ENCODE results near the gene SERPINF2. TPM values are rescaled to one million over a fixed set of nuclear protein-coding genes. Genes with fewer than 3 reads are reported as not detected.

The SERPINF2 gene
- polyA plus RNA-seq, 1 of the 3 experiments (the other 2 are of a cell fraction), result 0.26 TPM

DNA sequence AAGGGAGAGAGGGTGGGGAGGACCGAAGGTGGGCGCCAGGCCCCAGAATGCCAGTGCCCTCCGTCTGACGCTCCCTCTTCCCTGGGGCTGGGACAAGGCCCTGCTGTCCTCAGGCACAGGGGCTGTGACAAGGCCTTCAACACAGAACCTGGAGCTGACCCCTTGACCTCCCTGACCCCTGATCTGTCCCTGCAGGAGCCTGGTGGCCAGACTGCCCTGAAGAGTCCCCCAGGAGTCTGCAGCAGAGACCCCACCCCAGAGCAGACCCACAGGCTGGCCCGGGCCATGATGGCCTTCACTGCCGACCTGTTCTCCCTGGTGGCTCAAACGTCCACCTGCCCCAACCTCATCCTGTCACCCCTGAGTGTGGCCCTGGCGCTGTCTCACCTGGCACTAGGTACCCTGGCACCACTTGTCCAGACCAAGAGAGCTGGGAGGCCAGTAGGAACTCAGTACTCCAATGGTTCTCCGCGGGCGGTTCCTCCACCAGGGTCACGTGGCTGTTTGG is 2.9 kb downstream of the SERPINF2 start (continued):
- TF ChIP-seq RFX5 (IDR thresholded peaks at IDR 0.05; ENCODE audit: low read length) (no peak), TCF12 (IDR thresholded peaks at IDR 0.05) (no peak)

- no peak overlapping the region for H3K4me3 ChIP-seq (ENCODE audit: low read depth in 2 of 2, low read length in 1 of 2)
- H3F3A ChIP-seq (replicated peaks; ENCODE audit: insufficient read depth), result no peaks in the 10 kb centered on the region
- H2AFZ ChIP-seq (ENCODE audit: low read depth), result no peak overlapping the region
- no peaks in the 10 kb centered on the region for H3K36me3 ChIP-seq (replicated peaks in 1 of 2; ENCODE audit: control insufficient read depth in 1 of 2, insufficient read depth in 2 of 2, low read length in 1 of 2)
- peaks cover 0 to 3% of the 10 kb centered on the region in 2 experiments; a peak in 1 of 4 replicates for H3K4me1 ChIP-seq (ENCODE audit: control insufficient read depth in 1 of 2, insufficient read depth in 2 of 2, low read depth in 1 of 2, low read length in 1 of 2)
- no peak overlapping the region for H3K4me2 ChIP-seq
- TF ChIP-seq, protein P1, sequence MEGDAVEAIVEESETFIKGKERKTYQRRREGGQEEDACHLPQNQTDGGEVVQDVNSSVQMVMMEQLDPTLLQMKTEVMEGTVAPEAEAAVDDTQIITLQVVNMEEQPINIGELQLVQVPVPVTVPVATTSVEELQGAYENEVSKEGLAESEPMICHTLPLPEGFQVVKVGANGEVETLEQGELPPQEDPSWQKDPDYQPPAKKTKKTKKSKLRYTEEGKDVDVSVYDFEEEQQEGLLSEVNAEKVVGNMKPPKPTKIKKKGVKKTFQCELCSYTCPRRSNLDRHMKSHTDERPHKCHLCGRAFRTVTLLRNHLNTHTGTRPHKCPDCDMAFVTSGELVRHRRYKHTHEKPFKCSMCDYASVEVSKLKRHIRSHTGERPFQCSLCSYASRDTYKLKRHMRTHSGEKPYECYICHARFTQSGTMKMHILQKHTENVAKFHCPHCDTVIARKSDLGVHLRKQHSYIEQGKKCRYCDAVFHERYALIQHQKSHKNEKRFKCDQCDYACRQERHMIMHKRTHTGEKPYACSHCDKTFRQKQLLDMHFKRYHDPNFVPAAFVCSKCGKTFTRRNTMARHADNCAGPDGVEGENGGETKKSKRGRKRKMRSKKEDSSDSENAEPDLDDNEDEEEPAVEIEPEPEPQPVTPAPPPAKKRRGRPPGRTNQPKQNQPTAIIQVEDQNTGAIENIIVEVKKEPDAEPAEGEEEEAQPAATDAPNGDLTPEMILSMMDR (IDR thresholded peaks at IDR 0.05), result no peak
- TF ChIP-seq TEAD4 (IDR thresholded peaks at IDR 0.05; ENCODE audit: borderline replicate concordance, insufficient read depth) (no peak), MXI1 (IDR thresholded peaks at IDR 0.05; ENCODE audit: low read depth, low read length) (no peak), ZBTB33 (IDR thresholded peaks at IDR 0.05; ENCODE audit: borderline replicate concordance, low read depth) (no peak), SIN3A (IDR thresholded peaks at IDR 0.05; ENCODE audit: borderline replicate concordance, low read depth, low read length) (no peak), NFIC (IDR thresholded peaks at IDR 0.05; ENCODE audit: borderline replicate concordance) (no peak), YY1 (IDR thresholded peaks at IDR 0.05; ENCODE audit: low read depth) (no peak), RXRA (IDR thresholded peaks at IDR 0.05; ENCODE audit: borderline replicate concordance, low read depth) (no peak)
- H3K27ac ChIP-seq (ENCODE audit: low read depth in 2 of 2, low read length in 1 of 2), result no peak overlapping the region
- POLR2A ChIA-PET, result no interaction called here
- no peaks in the 10 kb centered on the region for H3K9me3 ChIP-seq
- no peak overlapping the region for H3K9ac ChIP-seq
- no peak for DNase-seq
- no peaks in the 10 kb centered on the region for H3K9me2 ChIP-seq
- CTCF ChIA-PET, result interaction anchor here (0.9 kb wide), 1 partner anchor 136 kb away, joined by 3 read pairs; no protein-coding TSS in a partner anchor
- H4K20me1 ChIP-seq (ENCODE audit: insufficient read depth), result no peaks in the 10 kb centered on the region
- H3K79me2 ChIP-seq (ENCODE audit: insufficient read depth), result no peaks in the 10 kb centered on the region
- 96% methylated on average over 12 of the region's 22 CpGs for WGBS (ENCODE audit: low lambda C conversion rate)
- no peaks in the 10 kb centered on the region for H3K27me3 ChIP-seq (ENCODE audit: insufficient read depth)
Observed at GRCh38 chr17:1746975-1747543, 4.4 kb downstream of the SERPINF2 start.

- ChIA-PET POLR2A (interaction anchor here (0.7 kb wide), 1 partner anchor 11 kb away, joined by 3 read pairs; the partner anchor contains the start of gene SERPINF1), CTCF (interaction anchor here (0.9 kb wide), 1 partner anchor 29 kb away, joined by 3 read pairs; no protein-coding TSS in a partner anchor)
- TF ChIP-seq TEAD4 (IDR thresholded peaks at IDR 0.05; ENCODE audit: borderline replicate concordance, insufficient read depth) (no peak), YY1 (IDR thresholded peaks at IDR 0.05; ENCODE audit: low read depth) (no peak), EP300 (IDR thresholded peaks at IDR 0.05; ENCODE audit: borderline replicate concordance in 1 of 2, low read depth in 1 of 2, low read length in 1 of 2) (no peak), MXI1 (IDR thresholded peaks at IDR 0.05; ENCODE audit: low read depth, low read length) (no peak), POLR2AphosphoS5 (IDR thresholded peaks at IDR 0.05; ENCODE audit: low read depth, low read length) (no peak)
Observed at GRCh38 chr17:1750628-1751027, 8.0 kb downstream of the SERPINF2 start.

More at GRCh38 chr17:1750628-1751027, 8.0 kb downstream of the SERPINF2 start:
- Histone ChIP-seq H3F3A (replicated peaks; ENCODE audit: insufficient read depth) (no peaks in the 10 kb centered on the region), H3K9ac (no peak overlapping the region), H3K9me3 (no peaks in the 10 kb centered on the region), H3K9me2 (no peaks in the 10 kb centered on the region), H3K4me1 (ENCODE audit: control insufficient read depth in 1 of 2, insufficient read depth in 2 of 2, low read depth in 1 of 2, low read length in 1 of 2) (peaks cover 0 to 9% of the 10 kb centered on the region in 2 experiments; a peak in 1 of 4 replicates), H3K36me3 (replicated peaks in 1 of 2; ENCODE audit: control insufficient read depth in 1 of 2, insufficient read depth in 2 of 2, low read length in 1 of 2) (no peaks in the 10 kb centered on the region), H3K27ac (ENCODE audit: low read depth in 2 of 2, low read length in 1 of 2) (no peak overlapping the region), H3K79me2 (ENCODE audit: insufficient read depth) (no peaks in the 10 kb centered on the region), H3K4me2 (no peak overlapping the region), H3K4me3 (ENCODE audit: low read depth in 2 of 2, low read length in 1 of 2) (no peak overlapping the region), H2AFZ (ENCODE audit: low read depth) (no peak overlapping the region), H3K27me3 (ENCODE audit: insufficient read depth) (no peaks in the 10 kb centered on the region), H4K20me1 (ENCODE audit: insufficient read depth) (no peaks in the 10 kb centered on the region)
- WGBS (ENCODE audit: low lambda C conversion rate), result 84% methylated on average over 6 of the region's 9 CpGs
- no peak for DNase-seq
